ENCODE results near the gene DSG1. TPM values are rescaled to one million over a fixed set of nuclear protein-coding genes. Genes with fewer than 3 reads are reported as not detected.

Gene DSG1
- polyA plus RNA-seq, 1 experiment, result not detected

Small RNA genes within 50 kb of the gene (small RNA-seq; reads per million reads assigned to genes)
- gene RF00019 (ENCODE audit: insufficient read length, low read depth) (not detected), gene RNU6-167P (ENCODE audit: insufficient read length, low read depth) (not detected)

Other genes with a start within 250 kb of the DSG1 start
- gene DSC2, start 215.7 kb upstream of the DSG1 start, polyA plus RNA-seq (2011; rRNA removed), result not detected in 2 replicates
- gene DSC1, start 155.3 kb upstream of the DSG1 start, polyA plus RNA-seq (2011; rRNA removed), result not detected in 2 replicates
- not detected in 2 replicates for gene DSG4, start 58.6 kb downstream of the DSG1 start, polyA plus RNA-seq (2011; rRNA removed)
- not detected in 2 replicates for gene DSG3, start 129.6 kb downstream of the DSG1 start, polyA plus RNA-seq (2011; rRNA removed)
- gene DSG2, start 180.0 kb downstream of the DSG1 start, polyA plus RNA-seq (2011; rRNA removed), result 0.56 and 0.84 TPM in 2 replicates

Measured in AG04450 (cell line).